Ishikawa (cell line): ENCODE measurements around the gene ARHGEF11.

Experiments
- CEBPB ChIP-seq: IDR thresholded peaks from 2 replicates; pipeline ENCODE4 v1.6.1; 2012
- CREB1 ChIP-seq: IDR thresholded peaks from 2 replicates; pipeline ENCODE4 v1.6.1; 2012; ENCODE audit warnings: low read depth
- EGR1 ChIP-seq: IDR thresholded peaks from 2 replicates; pipeline ENCODE4 v1.6.1; 2012
- EP300 ChIP-seq: IDR thresholded peaks from 2 replicates; pipeline ENCODE4 v1.6.1; 2012; ENCODE audit warnings: borderline replicate concordance
- FOXM1 ChIP-seq: IDR thresholded peaks from 2 replicates; pipeline ENCODE4 v1.6.1; 2012; ENCODE audit warnings: low read depth, borderline replicate concordance
- NFIC ChIP-seq: IDR thresholded peaks from 2 replicates; pipeline ENCODE4 v1.6.1; 2012
- RAD21 ChIP-seq: IDR thresholded peaks from 2 replicates; pipeline ENCODE4 v1.6.1; 2012; ENCODE audit warnings: low read depth
- TAF1 ChIP-seq: IDR thresholded peaks from 2 replicates; pipeline ENCODE4 v1.6.1; 2012; ENCODE audit warnings: low read depth, mild to moderate bottlenecking
- TCF12 ChIP-seq: IDR thresholded peaks from 2 replicates; pipeline ENCODE4 v1.6.1; 2012; ENCODE audit warnings: low read depth
- TEAD4 ChIP-seq: IDR thresholded peaks from 2 replicates; pipeline ENCODE4 v1.6.1; 2012
- YY1 ChIP-seq: IDR thresholded peaks from 2 replicates; pipeline ENCODE4 v1.6.1; 2012; ENCODE audit warnings: low read depth
- ZBTB7A ChIP-seq: IDR thresholded peaks from 2 replicates; pipeline ENCODE4 v1.6.1; 2012; ENCODE audit warnings: low read depth
- TF ChIP-seq, protein P1 (sequence below): IDR thresholded peaks from 2 replicates; pipeline ENCODE4 v1.6.1; 2012; ENCODE audit warnings: low read depth, mild to moderate bottlenecking
- TF ChIP-seq, protein P2 (sequence below): IDR thresholded peaks from 2 replicates; pipeline ENCODE4 v1.6.1; 2012
- TF ChIP-seq, protein P3 (sequence below): IDR thresholded peaks from 2 replicates; pipeline ENCODE4 v1.6.1; 2012

The ARHGEF11 gene

DNA sequence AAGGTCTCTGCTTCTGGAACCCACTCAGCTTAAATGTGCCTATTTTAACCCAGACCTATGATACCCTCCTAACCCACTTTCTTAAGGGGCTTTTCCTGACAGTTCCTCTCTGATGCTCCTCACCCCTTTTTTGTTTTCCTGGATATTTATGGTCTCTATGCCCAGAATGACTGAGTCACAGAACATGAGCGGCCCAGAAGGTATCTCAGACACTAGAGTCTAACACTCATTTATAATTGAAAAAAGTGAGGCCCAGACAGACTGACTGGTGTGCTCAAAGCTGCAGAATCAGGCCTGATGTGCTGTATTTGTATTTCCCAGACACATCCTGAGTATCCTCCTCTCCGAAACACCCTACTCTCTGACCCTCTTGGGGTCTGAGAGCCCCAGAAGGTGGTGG is 81.1 kb downstream of the ARHGEF11 start:
- no peak for TF ChIP-seq TEAD4
- TF ChIP-seq, protein P1, sequence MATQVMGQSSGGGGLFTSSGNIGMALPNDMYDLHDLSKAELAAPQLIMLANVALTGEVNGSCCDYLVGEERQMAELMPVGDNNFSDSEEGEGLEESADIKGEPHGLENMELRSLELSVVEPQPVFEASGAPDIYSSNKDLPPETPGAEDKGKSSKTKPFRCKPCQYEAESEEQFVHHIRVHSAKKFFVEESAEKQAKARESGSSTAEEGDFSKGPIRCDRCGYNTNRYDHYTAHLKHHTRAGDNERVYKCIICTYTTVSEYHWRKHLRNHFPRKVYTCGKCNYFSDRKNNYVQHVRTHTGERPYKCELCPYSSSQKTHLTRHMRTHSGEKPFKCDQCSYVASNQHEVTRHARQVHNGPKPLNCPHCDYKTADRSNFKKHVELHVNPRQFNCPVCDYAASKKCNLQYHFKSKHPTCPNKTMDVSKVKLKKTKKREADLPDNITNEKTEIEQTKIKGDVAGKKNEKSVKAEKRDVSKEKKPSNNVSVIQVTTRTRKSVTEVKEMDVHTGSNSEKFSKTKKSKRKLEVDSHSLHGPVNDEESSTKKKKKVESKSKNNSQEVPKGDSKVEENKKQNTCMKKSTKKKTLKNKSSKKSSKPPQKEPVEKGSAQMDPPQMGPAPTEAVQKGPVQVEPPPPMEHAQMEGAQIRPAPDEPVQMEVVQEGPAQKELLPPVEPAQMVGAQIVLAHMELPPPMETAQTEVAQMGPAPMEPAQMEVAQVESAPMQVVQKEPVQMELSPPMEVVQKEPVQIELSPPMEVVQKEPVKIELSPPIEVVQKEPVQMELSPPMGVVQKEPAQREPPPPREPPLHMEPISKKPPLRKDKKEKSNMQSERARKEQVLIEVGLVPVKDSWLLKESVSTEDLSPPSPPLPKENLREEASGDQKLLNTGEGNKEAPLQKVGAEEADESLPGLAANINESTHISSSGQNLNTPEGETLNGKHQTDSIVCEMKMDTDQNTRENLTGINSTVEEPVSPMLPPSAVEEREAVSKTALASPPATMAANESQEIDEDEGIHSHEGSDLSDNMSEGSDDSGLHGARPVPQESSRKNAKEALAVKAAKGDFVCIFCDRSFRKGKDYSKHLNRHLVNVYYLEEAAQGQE = no peak
- TF ChIP-seq TCF12 = no peak
- no peak for TF ChIP-seq EGR1
- no peak for TF ChIP-seq TAF1
- no peak for TF ChIP-seq YY1
- TF ChIP-seq ZBTB7A = no peak
- no peak for TF ChIP-seq RAD21
- TF ChIP-seq CEBPB = no peak
- TF ChIP-seq, protein P2, sequence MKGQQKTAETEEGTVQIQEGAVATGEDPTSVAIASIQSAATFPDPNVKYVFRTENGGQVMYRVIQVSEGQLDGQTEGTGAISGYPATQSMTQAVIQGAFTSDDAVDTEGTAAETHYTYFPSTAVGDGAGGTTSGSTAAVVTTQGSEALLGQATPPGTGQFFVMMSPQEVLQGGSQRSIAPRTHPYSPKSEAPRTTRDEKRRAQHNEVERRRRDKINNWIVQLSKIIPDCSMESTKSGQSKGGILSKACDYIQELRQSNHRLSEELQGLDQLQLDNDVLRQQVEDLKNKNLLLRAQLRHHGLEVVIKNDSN = no peak
- no peak for TF ChIP-seq EP300

DNA sequence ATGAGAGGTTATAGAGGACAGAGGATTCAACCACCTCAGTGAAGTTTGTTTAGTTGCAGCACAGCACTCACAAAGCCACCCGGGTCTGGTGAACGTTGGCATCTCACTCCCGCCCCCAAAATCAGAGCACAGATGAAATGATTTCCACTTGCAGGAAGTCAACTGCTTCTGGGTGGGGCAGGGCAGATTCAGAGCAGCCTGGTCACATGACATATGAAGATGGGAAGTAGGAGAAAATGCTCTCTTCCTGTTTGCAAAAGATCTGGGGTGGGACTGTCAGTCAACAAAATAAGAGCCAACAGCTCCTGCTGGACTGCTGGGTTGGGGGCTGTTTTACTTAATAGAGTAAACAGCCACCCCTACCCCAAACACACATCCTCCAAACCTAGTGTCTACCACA is 81.9 kb downstream of the ARHGEF11 start:
- TF ChIP-seq YY1 (no peak), TAF1 (no peak), EP300 (no peak), CEBPB (no peak), CREB1 (no peak), RAD21 (no peak), FOXM1 (no peak), EGR1 (no peak), TEAD4 (no peak), NFIC (no peak), ZBTB7A (no peak), TCF12 (no peak)
- TF ChIP-seq, protein P3, sequence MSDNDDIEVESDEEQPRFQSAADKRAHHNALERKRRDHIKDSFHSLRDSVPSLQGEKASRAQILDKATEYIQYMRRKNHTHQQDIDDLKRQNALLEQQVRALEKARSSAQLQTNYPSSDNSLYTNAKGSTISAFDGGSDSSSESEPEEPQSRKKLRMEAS = no peak

DNA sequence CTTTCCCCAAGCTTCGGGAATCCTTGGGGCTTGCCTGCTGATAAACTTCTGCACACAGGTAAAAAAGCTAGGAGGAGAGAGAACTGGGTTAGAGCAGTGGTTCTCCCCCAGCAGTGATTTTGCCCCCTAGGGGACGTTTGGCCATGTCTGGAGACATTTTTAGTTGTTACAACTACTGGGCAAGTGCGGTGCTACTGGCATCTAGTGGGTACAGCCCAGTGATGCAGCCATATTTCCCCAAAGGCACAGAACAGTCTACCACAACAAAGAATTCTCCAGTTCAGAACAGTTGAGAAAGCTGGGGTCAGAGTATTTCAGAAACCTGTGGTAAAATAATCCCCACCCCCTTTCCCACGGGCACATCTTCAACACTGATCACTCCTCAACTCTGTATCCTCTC is 83.8 kb downstream of the ARHGEF11 start:
- TF ChIP-seq TAF1 = no peak
- TF ChIP-seq EGR1 = no peak
- 0 out of 2 replicates have a peak, but pooled peaks have one; percentile 12 for TF ChIP-seq RAD21
- no peak for TF ChIP-seq EP300

DNA sequence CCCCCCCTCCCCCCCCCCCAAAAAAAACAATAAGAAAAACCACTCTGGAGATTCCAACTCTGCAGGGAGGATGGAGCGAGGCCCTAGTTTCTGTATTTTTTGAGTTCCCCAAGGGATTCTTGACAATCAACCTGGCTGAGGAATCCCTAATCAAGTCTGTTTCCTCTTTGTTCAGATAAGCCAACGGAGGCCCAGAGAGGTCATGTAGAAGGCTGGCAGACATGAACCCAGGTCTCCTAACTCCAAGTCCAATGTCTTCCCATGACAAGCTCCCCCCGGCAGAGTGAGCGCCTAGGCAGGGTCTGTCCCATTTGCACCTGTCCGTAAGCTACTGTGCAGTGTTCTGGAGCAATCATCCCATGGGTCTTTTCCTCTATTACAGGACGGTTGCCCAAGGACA is 85.6 kb downstream of the ARHGEF11 start:
- TF ChIP-seq EP300 (no peak), CREB1 (no peak), YY1 (no peak), TEAD4 (no peak), TAF1 (no peak), FOXM1 (no peak), ZBTB7A (no peak), RAD21 (no peak)
- TF ChIP-seq, protein P1 = no peak
- TF ChIP-seq, protein P3 = no peak

DNA sequence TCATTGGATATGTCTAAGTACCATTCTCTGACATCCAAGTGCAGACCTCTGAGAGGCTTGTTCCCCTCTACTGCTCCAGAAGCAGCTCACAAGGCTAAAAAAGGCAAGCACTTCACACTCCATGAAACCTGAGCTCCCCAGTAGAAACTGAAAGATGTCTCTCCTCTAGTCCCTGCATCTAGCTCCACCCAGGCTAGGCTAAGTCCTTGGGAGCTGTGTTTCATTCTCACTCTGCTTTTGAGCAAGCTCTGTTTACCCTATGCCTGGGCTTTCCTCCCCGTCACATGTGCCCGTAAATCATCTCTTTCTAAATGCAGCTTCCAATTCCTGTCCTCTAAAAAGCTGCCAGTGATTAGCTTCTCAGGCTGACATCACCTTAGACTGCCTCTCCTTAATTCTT is 86.1 kb downstream of the ARHGEF11 start:
- TF ChIP-seq, protein P2 = no peak
- TF ChIP-seq, protein P1 = no peak
- TF ChIP-seq EGR1 = no peak
- TF ChIP-seq TCF12 = no peak
- TF ChIP-seq FOXM1 = no peak
- TF ChIP-seq NFIC = no peak
- TF ChIP-seq CREB1 = no peak
- TF ChIP-seq YY1 = no peak
- no peak for TF ChIP-seq EP300
- no peak for TF ChIP-seq TEAD4
- no peak for TF ChIP-seq ZBTB7A
- TF ChIP-seq, protein P3 = no peak
- no peak for TF ChIP-seq RAD21
- TF ChIP-seq CEBPB = no peak
- no peak for TF ChIP-seq TAF1
